OCI-LY7 (cell line): ENCODE data around the gene ANKRD27. TPM values are rescaled to one million over a fixed set of nuclear protein-coding genes. Genes with fewer than 3 reads are reported as not detected.

Experiments used
- BruUV-seq: library from RNA; stranded (reverse); fragments of 400-500 nt; replicated peaks from 2 replicates; lab custom pipeline; 2021; lab: Mats Ljungman, UMichigan
- CTCF ChIA-PET: fragments of 300-600 bp; sonication (Branson Sonifier 250); formaldehyde crosslinking; loops from one replicate; lab custom pipeline; 2022; ENCODE audit warnings: antibody characterized with exemption; ENCODE audit not compliant: unreplicated experiment; lab: Charles Lee
- POLR2A ChIA-PET: fragments of 300-600 bp; sonication (Branson Sonifier 250); formaldehyde crosslinking; loops from one replicate; lab custom pipeline; 2022; ENCODE audit warnings: antibody characterized with exemption; lab: Charles Lee
- DNase-seq: peaks from one replicate; pipeline ENCODE4 v3.0.0-alpha.2; 2015; ENCODE audit warnings: low spot score
- H2AFZ ChIP-seq: fragments of 200-600 bp; sonication (generic), shearing (Covaris generic); 2 replicates; pipeline ENCODE4 v1.6.1; 2014; ENCODE audit warnings: mild to moderate bottlenecking, antibody characterized with exemption, low read length, moderate library complexity
- H3K27ac ChIP-seq: fragments of 200-600 bp; sonication (generic); 2 replicates; pipeline ENCODE4 v1.5.1; 2014; ENCODE audit warnings: mixed run types, low read depth, mild to moderate bottlenecking, moderate library complexity, low read length, inconsistent platforms; ENCODE audit not compliant: poor library complexity, severe bottlenecking
- H3K36me3 ChIP-seq: fragments of 200-600 bp; sonication (generic); 2 replicates; pipeline ENCODE4 v1.6.1; 2014; ENCODE audit warnings: mild to moderate bottlenecking, antibody characterized with exemption, low read length, moderate library complexity, mixed read lengths; ENCODE audit not compliant: insufficient read depth
- H3K4me1 ChIP-seq: fragments of 200-600 bp; sonication (generic); 2 replicates; pipeline ENCODE4 v1.5.1; 2014; ENCODE audit warnings: mild to moderate bottlenecking, low read length; ENCODE audit not compliant: insufficient read depth, poor library complexity, severe bottlenecking
- H3K4me2 ChIP-seq: fragments of 200-600 bp; sonication (generic); 2 replicates; pipeline ENCODE4 v1.6.1; 2014; ENCODE audit warnings: mild to moderate bottlenecking, low read length
- H3K4me3 ChIP-seq: fragments of 200-600 bp; sonication (generic); 2 replicates; pipeline ENCODE4 v1.5.1; 2014; ENCODE audit warnings: mild to moderate bottlenecking, low read depth, low read length; ENCODE audit not compliant: poor library complexity, severe bottlenecking
- H3K79me2 ChIP-seq: fragments of 200-600 bp; sonication (generic); 2 replicates; pipeline ENCODE4 v1.6.1; 2016; ENCODE audit warnings: low read depth, mild to moderate bottlenecking, low read length, moderate library complexity, mixed read lengths; ENCODE audit not compliant: insufficient read depth
- H3K9me2 ChIP-seq: fragments of 200-600 bp; sonication (generic); 2 replicates; pipeline ENCODE4 v1.6.1; 2016; ENCODE audit warnings: mild to moderate bottlenecking, low read length, mixed read lengths; ENCODE audit not compliant: insufficient read depth
- H3K9me3 ChIP-seq: fragments of 200-600 bp; sonication (generic); 2 replicates; pipeline ENCODE4 v1.6.1; 2014; ENCODE audit warnings: mild to moderate bottlenecking, mixed run types, low read length, mixed read lengths
- H4K20me1 ChIP-seq: fragments of 200-600 bp; sonication (generic); 2 replicates; pipeline ENCODE4 v1.6.1; 2014; ENCODE audit warnings: mild to moderate bottlenecking, antibody characterized with exemption, low read length, moderate library complexity, mixed read lengths; ENCODE audit not compliant: insufficient read depth
- CTCF ChIP-seq: fragments of 200-600 bp; sonication (generic); conservative IDR thresholded peaks from 2 replicates; pipeline ENCODE4 v1.5.1; 2014; ENCODE audit warnings: mild to moderate bottlenecking, antibody characterized with exemption, low read length, moderate library complexity, mixed read lengths
- EZH2phosphoT487 ChIP-seq: fragments of 200-600 bp; sonication (generic); IDR thresholded peaks from 2 replicates; pipeline ENCODE4 v1.6.1; 2018; ENCODE audit warnings: low read depth, borderline replicate concordance, mild to moderate bottlenecking, mixed run types, antibody characterized with exemption, low read length, moderate library complexity, mixed read lengths
- intact Hi-C: fragments of 100-400 bp; cut with micrococcal nuclease; formaldehyde crosslinking; loops from one replicate; pipeline ENCODE4 v1.10.0; 2022; ENCODE audit not compliant: unreplicated experiment
- total RNA-seq, 2 experiments: library from RNA; depleted of rRNA in 1 of 2; stranded (reverse); fragments of >200 nt in 1 of 2; shearing (Covaris generic) in 1 of 2; gene quantifications; 2 replicates each; pipeline ENCODE4 v1.2.3, GENCODE V29; 2014 to 2022

The ANKRD27 gene
- total RNA-seq, 2 experiments from 2014 or later, result 43.0 to 58.5 TPM

- Histone ChIP-seq H3K9me2 (no peaks in the 10 kb centered on the region), H3K9me3 (no peaks in the 10 kb centered on the region), H3K36me3 (peaks cover 5% of the 10 kb centered on the region; the same call in 1 of the 2 replicates), H3K79me2 (peaks cover 13% of the 10 kb centered on the region; the same call in 1 of the 2 replicates), H3K4me1 (peaks cover 23% of the 10 kb centered on the region), H3K4me3 (peak within 1 kb of the TSS; percentile 72), H2AFZ (peak within 1 kb of the TSS; percentile 66; the same call in 1 of the 2 replicates), H4K20me1 (no peaks in the 10 kb centered on the region), H3K4me2 (peak within 1 kb of the TSS; percentile 82), H3K27ac (peak within 1 kb of the TSS; percentile 32)
- CTCF ChIA-PET, result no interaction called here
- intact Hi-C loops, result no loop called here
- TF ChIP-seq CTCF (no peak), EZH2phosphoT487 (no peak)
- POLR2A ChIA-PET, result interaction anchor here (1.0 kb wide), 1 partner anchor 20 kb away, joined by 4 read pairs; no protein-coding TSS in a partner anchor
- BruUV-seq, result no TSS peak
- DNase-seq, result peak; percentile 83
Observed at GRCh38 chr19:32691291-32691951, 16.4 kb upstream of the ANKRD27 start, which contains the start of gene NUDT19. NUDT19 (plus strand) TSS chr19:32691821; CDS start chr19:32691961, 140 bp downstream.

GRCh38 chr19:32688311-32688710 lies 13.3 kb upstream of the ANKRD27 start:
- peaks cover 4% of the 10 kb centered on the region; the same call in 1 of the 2 replicates for H3K36me3 ChIP-seq
- no peak for DNase-seq
- no peak overlapping the region for H2AFZ ChIP-seq
- intact Hi-C loops, result no loop called here
- H3K4me2 ChIP-seq, result no peak overlapping the region
- H3K79me2 ChIP-seq, result peaks cover 13% of the 10 kb centered on the region; the same call in 1 of the 2 replicates
- H3K27ac ChIP-seq, result no peak overlapping the region
- TF ChIP-seq EZH2phosphoT487, result no peak
- BruUV-seq, result no TSS peak
- H3K4me1 ChIP-seq, result peaks cover 23% of the 10 kb centered on the region
- no peaks in the 10 kb centered on the region for H3K9me2 ChIP-seq
- H4K20me1 ChIP-seq, result no peaks in the 10 kb centered on the region
- H3K9me3 ChIP-seq, result no peaks in the 10 kb centered on the region
- H3K4me3 ChIP-seq, result no peak overlapping the region
- CTCF ChIA-PET, result no interaction called here
- POLR2A ChIA-PET, result no interaction called here

- DNase-seq, result no peak
- intact Hi-C loops, result no loop called here
- Histone ChIP-seq H3K9me3 (no peaks in the 10 kb centered on the region), H3K9me2 (no peaks in the 10 kb centered on the region), H3K27ac (no peak overlapping the region), H3K4me3 (no peak overlapping the region), H4K20me1 (no peaks in the 10 kb centered on the region), H3K4me1 (peaks cover 22% of the 10 kb centered on the region), H2AFZ (no peak overlapping the region), H3K36me3 (no peaks in the 10 kb centered on the region), H3K79me2 (peaks cover 6% of the 10 kb centered on the region; the same call in 1 of the 2 replicates), H3K4me2 (no peak overlapping the region)
- POLR2A ChIA-PET, result no interaction called here
- BruUV-seq, result no TSS peak
- no peak for TF ChIP-seq EZH2phosphoT487
- no peak for TF ChIP-seq CTCF
- CTCF ChIA-PET, result no interaction called here
Observed at GRCh38 chr19:32687681-32688080, 12.7 kb upstream of the ANKRD27 start.
